Gastrocnemius medialis (tissue), 4 donors: Measurements from ENCODE around the gene TFDP1. TPM values are rescaled to one million over a fixed set of nuclear protein-coding genes. Genes with fewer than 3 reads are reported as not detected.
A peak's percentile ranks its signal among the peaks of the same experiment; 100 is the strongest.

Experiments
- ATAC-seq, 2 donors: fragments of 150-250 bp; one replicate each; pipeline ENCODE4 v1.9.1; 2016
- DNase-seq, 2 donors: peaks; one replicate each; pipeline ENCODE4 v3.0.0-alpha.2; 2019
- H3K27ac ChIP-seq, 4 donors: fragments of 200-600 bp; sonication (generic); 1 replicate in 1 of 4; 2 replicates in 3 of 4; pipeline ENCODE4 v1.5.1; 2016 to 2018; ENCODE audit warnings: mild to moderate bottlenecking in 2 of 4, moderate library complexity in 1 of 4
- H3K27me3 ChIP-seq, 3 donors: fragments of 200-600 bp; sonication (generic) in 2 of 3; 1 replicate in 1 of 3; 2 replicates in 2 of 3; pipeline versions ENCODE4 v1.5.1 to v1.6.0; 2016 to 2019; ENCODE audit warnings: mild to moderate bottlenecking in 1 of 3, moderate library complexity in 1 of 3
- H3K36me3 ChIP-seq, 2 donors: fragments of 200-600 bp; sonication (generic) in 1 of 2; one replicate each; pipeline ENCODE4 v1.5.1; 2017 to 2018
- H3K4me1 ChIP-seq, 2 donors: fragments of 200-600 bp; sonication (generic) in 1 of 2; one replicate each; pipeline ENCODE4 v1.5.1; 2016 to 2017; ENCODE audit warnings: mild to moderate bottlenecking in 2 of 2
- H3K4me3 ChIP-seq, 4 donors: fragments of 200-600 bp; sonication (generic) in 3 of 4; 1 replicate in 1 of 4; 2 replicates in 3 of 4; pipeline ENCODE4 v1.5.1; 2016 to 2019; ENCODE audit warnings: mild to moderate bottlenecking in 2 of 4
- H3K9me3 ChIP-seq, 3 donors: fragments of 200-600 bp; sonication (generic) in 2 of 3; 1 replicate in 1 of 3; 2 replicates in 2 of 3; pipeline ENCODE4 v1.5.1; 2016 to 2019
- POLR2A ChIP-seq, 2 donors: fragments of 450-650 bp; IDR thresholded peaks; one replicate each; pipeline ENCODE4 v1.6.1; 2017; ENCODE audit warnings: antibody characterized with exemption in 2 of 2, mild to moderate bottlenecking in 2 of 2, moderate library complexity in 2 of 2
- in situ Hi-C, 4 donors: fragments of 200-750 bp; cut with MboI; loops; one replicate each; pipeline versions ENCODE4 v1.15.0 to v1.8.0; 2017; ENCODE audit warnings: low sequenced_read_pairs in 4 of 4
- intact Hi-C: fragments of 100-400 bp; cut with DNase I; formaldehyde crosslinking; loops from one replicate; pipeline ENCODE4 v1.15.1; 2023; ENCODE audit warnings: low total_unique reads
- total RNA-seq, 4 donors: library from RNA; depleted of rRNA; stranded (reverse); fragments of >200 nt; gene quantifications; one replicate each; pipeline versions ENCODE4 v1.1.0 to v1.2.3, GENCODE V29; 2016
- TF ChIP-seq, protein P1 (sequence below), 5 experiments: fragments of 450-650 bp in 3 of 5; fragments of 200-600 bp in 2 of 5; sonication (generic) in 2 of 5; IDR thresholded peaks in 4 of 5; conservative IDR thresholded peaks in 1 of 5; 1 replicate in 4 of 5; 2 replicates in 1 of 5; pipeline ENCODE4 v1.5.1; 2016 to 2019; ENCODE audit warnings: antibody characterized with exemption in 5 of 5, mild to moderate bottlenecking in 3 of 5, moderate library complexity in 3 of 5

TFDP1 gene
- total RNA-seq, 4 donors from 2014 or later = 14.9 to 35.4 (median 29.1) TPM

DNA sequence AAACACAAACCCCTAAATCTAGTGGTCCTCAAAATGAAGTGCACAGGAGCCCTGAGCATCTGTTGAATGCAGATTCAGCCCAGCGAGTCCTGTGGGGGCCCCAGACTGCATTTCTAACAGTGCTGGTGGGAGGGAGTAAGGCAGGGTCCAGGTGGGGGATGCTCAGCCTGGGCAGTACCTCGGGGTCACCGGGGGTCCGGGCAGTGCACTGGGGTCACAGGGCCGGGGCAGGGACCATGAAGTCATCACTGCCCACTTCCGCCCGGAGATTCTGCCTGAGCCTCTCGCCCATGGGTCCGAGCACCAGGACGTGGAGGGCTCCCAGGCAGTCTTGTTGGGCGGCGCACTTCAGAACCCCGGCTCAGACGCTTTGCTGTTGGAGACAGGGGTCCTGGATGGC is 74.3 kb downstream of the TFDP1 start:
- ATAC-seq (no peak), DNase-seq (peak in 1 of 2 donors; percentile 1)
- Histone ChIP-seq H3K9me3 (peaks cover 0 to 3% (median 0%) of the 10 kb centered on the region in 3 donors), H3K4me3 (no peak overlapping the region), H3K27me3 (peaks cover 0 to 2% (median 0%) of the 10 kb centered on the region in 3 donors), H3K27ac (no peak overlapping the region), H3K4me1 (no peaks in the 10 kb centered on the region), H3K36me3 (no peaks in the 10 kb centered on the region)
- intact Hi-C loops = no loop called here
- in situ Hi-C loops = no loop called here
- TF ChIP-seq, protein P1, sequence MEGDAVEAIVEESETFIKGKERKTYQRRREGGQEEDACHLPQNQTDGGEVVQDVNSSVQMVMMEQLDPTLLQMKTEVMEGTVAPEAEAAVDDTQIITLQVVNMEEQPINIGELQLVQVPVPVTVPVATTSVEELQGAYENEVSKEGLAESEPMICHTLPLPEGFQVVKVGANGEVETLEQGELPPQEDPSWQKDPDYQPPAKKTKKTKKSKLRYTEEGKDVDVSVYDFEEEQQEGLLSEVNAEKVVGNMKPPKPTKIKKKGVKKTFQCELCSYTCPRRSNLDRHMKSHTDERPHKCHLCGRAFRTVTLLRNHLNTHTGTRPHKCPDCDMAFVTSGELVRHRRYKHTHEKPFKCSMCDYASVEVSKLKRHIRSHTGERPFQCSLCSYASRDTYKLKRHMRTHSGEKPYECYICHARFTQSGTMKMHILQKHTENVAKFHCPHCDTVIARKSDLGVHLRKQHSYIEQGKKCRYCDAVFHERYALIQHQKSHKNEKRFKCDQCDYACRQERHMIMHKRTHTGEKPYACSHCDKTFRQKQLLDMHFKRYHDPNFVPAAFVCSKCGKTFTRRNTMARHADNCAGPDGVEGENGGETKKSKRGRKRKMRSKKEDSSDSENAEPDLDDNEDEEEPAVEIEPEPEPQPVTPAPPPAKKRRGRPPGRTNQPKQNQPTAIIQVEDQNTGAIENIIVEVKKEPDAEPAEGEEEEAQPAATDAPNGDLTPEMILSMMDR (IDR thresholded peaks at IDR 0.05 in 4 of 5, conservative IDR thresholded peaks at IDR 0.05 in 1 of 5) = no peak
- TF ChIP-seq POLR2A (IDR thresholded peaks at IDR 0.05) = no peak

DNA sequence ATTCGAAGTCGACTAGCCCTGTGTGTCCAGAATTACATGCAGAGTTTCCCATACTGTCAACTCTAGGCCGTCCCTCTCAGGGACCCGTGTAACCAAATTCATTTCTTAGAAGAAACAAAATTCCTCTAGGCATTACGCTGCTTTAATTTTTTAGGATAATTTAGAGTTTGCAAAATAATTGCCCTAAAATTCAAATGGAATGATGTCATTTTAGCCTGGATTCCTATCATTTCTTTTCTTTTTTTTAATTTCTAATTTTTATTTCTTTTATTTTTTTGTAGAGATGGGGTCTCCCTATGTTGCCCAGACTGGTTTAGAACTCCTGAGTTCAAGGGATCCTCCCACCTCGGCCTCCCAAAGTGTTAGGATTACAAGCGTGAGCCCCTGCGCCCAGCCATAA is 74.8 kb downstream of the TFDP1 start:
- no peaks in the 10 kb centered on the region for H3K4me1 ChIP-seq
- H3K9me3 ChIP-seq = peaks cover 0 to 3% (median 0%) of the 10 kb centered on the region in 3 donors
- no peak overlapping the region for H3K27ac ChIP-seq
- no peak for ATAC-seq
- peaks cover 0 to 2% (median 2%) of the 10 kb centered on the region in 3 donors for H3K27me3 ChIP-seq
- H3K36me3 ChIP-seq = no peaks in the 10 kb centered on the region
- intact Hi-C loops = no loop called here
- DNase-seq = no peak
- no peak overlapping the region for H3K4me3 ChIP-seq
- in situ Hi-C loops = no loop called here
- TF ChIP-seq, protein P1 (IDR thresholded peaks at IDR 0.05 in 4 of 5, conservative IDR thresholded peaks at IDR 0.05 in 1 of 5) = no peak
- TF ChIP-seq POLR2A (IDR thresholded peaks at IDR 0.05) = no peak

DNA sequence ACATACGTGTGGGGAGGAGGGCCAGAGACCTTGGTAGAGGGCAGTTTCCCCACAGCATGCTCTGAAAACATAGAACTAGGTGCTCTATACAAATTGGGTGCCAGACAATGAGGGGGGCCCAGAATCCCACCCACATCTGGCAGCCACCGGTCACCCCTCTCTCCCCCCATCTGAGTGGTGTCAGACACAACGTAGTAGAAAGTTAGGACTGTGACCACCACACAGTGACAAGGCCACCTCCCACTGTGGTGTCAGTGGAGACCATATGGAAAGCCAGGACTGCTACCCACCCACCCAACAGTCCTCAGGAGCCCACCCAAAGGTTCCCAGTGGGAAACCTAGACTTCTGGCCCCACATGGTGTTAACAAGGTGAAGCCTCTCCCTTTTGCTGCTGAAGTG is 75.5 kb downstream of the TFDP1 start:
- no peaks in the 10 kb centered on the region for H3K4me1 ChIP-seq
- intact Hi-C loops (no loop called here), in situ Hi-C loops (no loop called here)
- H3K36me3 ChIP-seq = no peaks in the 10 kb centered on the region
- DNase-seq (no peak), ATAC-seq (no peak)
- H3K27me3 ChIP-seq = peaks cover 4 to 9% (median 6%) of the 10 kb centered on the region in 3 donors
- no peak overlapping the region for H3K4me3 ChIP-seq
- peaks cover 0 to 3% (median 0%) of the 10 kb centered on the region in 3 donors for H3K9me3 ChIP-seq
- TF ChIP-seq, protein P1 (IDR thresholded peaks at IDR 0.05 in 4 of 5, conservative IDR thresholded peaks at IDR 0.05 in 1 of 5) = no peak
- TF ChIP-seq POLR2A (IDR thresholded peaks at IDR 0.05) = no peak
- no peak overlapping the region for H3K27ac ChIP-seq

DNA sequence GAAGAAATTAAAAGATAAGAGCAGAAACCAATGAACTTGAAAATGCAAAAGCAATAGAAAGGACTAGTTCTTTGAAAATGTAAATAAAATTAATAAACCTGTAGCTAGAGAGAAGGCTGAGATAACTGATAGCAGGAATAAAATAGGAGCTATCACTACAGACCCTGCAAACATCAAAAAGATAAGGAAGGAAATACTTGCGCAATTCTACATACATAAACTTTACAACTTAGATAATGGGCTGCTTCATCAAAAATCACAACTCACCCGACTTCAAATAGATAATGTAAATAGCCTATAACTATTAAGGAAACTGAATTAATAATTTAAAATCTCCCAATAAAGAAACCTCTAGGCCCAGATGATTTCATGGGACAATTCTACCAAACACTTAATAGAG is 77.0 kb downstream of the TFDP1 start:
- in situ Hi-C loops = no loop called here
- H3K9me3 ChIP-seq = peaks cover 0 to 3% (median 0%) of the 10 kb centered on the region in 3 donors
- TF ChIP-seq, protein P1 (IDR thresholded peaks at IDR 0.05 in 4 of 5, conservative IDR thresholded peaks at IDR 0.05 in 1 of 5) = no peak
- no peak for TF ChIP-seq POLR2A (IDR thresholded peaks at IDR 0.05)
- peaks cover 10 to 17% (median 16%) of the 10 kb centered on the region in 3 donors for H3K27me3 ChIP-seq
- no peak for DNase-seq
- H3K4me3 ChIP-seq = no peak overlapping the region
- no peak overlapping the region for H3K27ac ChIP-seq
- intact Hi-C loops = no loop called here
- no peaks in the 10 kb centered on the region for H3K4me1 ChIP-seq
- no peak for ATAC-seq
- no peaks in the 10 kb centered on the region for H3K36me3 ChIP-seq

DNA sequence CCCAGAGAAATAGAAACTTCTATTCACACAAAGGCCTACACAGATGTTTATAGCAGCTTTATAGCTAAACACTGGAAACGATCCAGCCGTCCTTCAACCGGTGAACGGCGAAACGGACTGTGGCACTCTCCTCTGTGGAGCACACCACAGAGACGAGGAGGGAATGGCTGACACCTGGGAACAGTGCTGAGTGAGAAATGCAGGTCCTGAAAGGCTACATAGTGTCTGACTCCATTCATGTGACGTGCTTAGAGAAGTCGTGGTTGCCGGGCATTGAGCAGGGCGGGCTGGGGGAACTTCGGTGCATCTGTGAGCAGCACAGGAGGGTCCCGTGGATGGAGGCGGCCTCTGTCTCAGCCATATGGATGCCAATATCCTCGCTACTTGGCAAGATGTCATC is 79.4 kb downstream of the TFDP1 start:
- no peak overlapping the region for H3K27ac ChIP-seq
- in situ Hi-C loops = no loop called here
- H3K9me3 ChIP-seq = peaks cover 0 to 3% (median 0%) of the 10 kb centered on the region in 3 donors
- no peak for ATAC-seq
- intact Hi-C loops = no loop called here
- no peaks in the 10 kb centered on the region for H3K36me3 ChIP-seq
- no peaks in the 10 kb centered on the region for H3K4me1 ChIP-seq
- H3K4me3 ChIP-seq = no peak overlapping the region
- H3K27me3 ChIP-seq = peaks cover 10 to 19% (median 17%) of the 10 kb centered on the region in 3 donors
- no peak for TF ChIP-seq POLR2A (IDR thresholded peaks at IDR 0.05)
- TF ChIP-seq, protein P1 (IDR thresholded peaks at IDR 0.05 in 4 of 5, conservative IDR thresholded peaks at IDR 0.05 in 1 of 5) = no peak
- DNase-seq = peak in 1 of 2 donors; percentile 5
